ENCODE measurements around the gene LDHD.

- TF ChIP-seq CTCF (IDR thresholded peaks at IDR 0.05) (no peak), POLR2A (IDR thresholded peaks at IDR 0.05) (no peak)
These were observed 2.5 kb upstream of the LDHD start for GRCh38 chr16:75118943-75119539.
